ENCODE measurements around the gene C2orf66.

Gene C2orf66

DNA sequence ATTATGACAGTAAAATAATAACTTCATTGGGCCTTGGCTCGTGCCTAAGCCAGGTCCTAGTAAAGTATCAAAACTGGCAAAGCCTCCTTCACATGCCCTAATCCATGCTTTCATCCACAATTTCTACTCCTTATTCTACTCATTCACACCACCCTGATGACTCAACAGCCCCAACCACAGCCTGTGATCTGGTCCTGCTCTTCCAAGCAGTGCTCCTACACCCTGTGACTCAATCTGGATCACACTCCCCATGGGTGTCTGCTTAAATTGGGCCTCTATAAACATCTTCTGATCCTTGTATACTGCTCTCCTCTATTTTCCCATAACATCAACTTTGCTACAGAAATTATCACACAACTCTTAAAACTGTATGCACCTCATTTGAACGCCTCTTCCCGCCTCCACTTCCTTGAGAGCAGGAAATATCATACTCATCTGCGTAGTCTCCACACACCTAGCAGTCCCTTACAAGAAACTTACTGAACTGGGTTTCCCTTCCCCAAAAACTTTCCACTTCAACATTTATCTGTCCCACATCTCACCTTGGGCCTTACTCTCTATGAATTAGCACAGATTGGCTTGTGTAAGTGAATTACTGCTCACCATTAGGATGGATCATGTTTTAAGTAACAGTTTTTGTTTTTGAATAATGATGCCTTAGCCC, 25.6 kb downstream of the C2orf66 start:
- DNase-seq: peak in 15 of 42 donors; percentile 8 to 76 (median 39)
- intact Hi-C loops (cut with DNase I): no loop called here

- DNase-seq: no peak
- intact Hi-C loops (cut with DNase I): no loop called here
Observed at GRCh38 chr2:196767101-196767500, 42.1 kb downstream of the C2orf66 start.

DNA sequence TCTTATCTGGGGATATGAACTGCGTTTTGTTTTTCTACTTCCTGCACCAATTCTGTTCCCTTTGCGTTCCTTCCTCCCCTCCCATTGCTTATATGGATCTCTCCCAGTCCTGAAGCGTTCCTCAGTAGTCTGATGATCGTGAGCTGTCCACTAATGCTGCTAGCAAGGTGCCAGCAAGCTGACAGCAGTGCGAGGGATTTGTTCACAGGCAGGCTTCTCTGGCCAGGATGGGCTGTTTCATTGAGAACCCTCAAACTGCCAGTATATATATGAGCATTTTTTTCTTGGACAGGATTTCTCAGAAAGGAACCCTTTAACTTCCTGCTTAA, 49.8 kb downstream of the C2orf66 start:
- no peak for DNase-seq
- intact Hi-C loops (cut with DNase I): loop anchor here (10.0 kb wide), 1 partner anchor 465 kb away; no protein-coding TSS in a partner anchor

GRCh38 chr2:196758474-196759377, 50.4 kb downstream of the C2orf66 start:
- intact Hi-C loops (cut with DNase I): loop anchor here (10.0 kb wide), 1 partner anchor 464 kb away; no protein-coding TSS in a partner anchor
- DNase-seq: no peak
